Measurements from ENCODE around the gene NANS. TPM values are rescaled to one million over a fixed set of nuclear protein-coding genes. Genes with fewer than 3 reads are reported as not detected.
"Not testable (repeated sequence)": the region's sequence is repeated elsewhere in the genome, so short reads cannot be mapped to it uniquely, and the experiment has no call there.

The NANS gene
- total and polyA plus RNA-seq, 2 of the 13 experiments (the other 11 are each of a cell fraction or from before 2014, with no cell fraction given) = 86.9 to 203 TPM

GRCh38 chr9:98129451-98129881, 72.9 kb downstream of the NANS start:
- no peaks in the 10 kb centered on the region for H3K9me3 ChIP-seq (ENCODE audit: low read length)
- no TSS peak for BruUV-seq (replicated peaks)
- no peaks in the 10 kb centered on the region for H3K4me1 ChIP-seq (ENCODE audit: insufficient read depth, low read length)
- no peaks in the 10 kb centered on the region for H4K20me1 ChIP-seq (ENCODE audit: insufficient read depth, low read length)
- no peaks in the 10 kb centered on the region for H3K79me2 ChIP-seq (ENCODE audit: insufficient read depth, low read length)
- H2AFZ ChIP-seq (ENCODE audit: low read length) = no peak overlapping the region
- peaks cover 15 to 59% of the 10 kb centered on the region in 2 experiments; a peak in 4 of 5 replicates for H3K36me3 ChIP-seq (replicated peaks in 1 of 2; ENCODE audit: control insufficient read depth in 1 of 2, insufficient read depth in 2 of 2, low read length in 2 of 2)
- FAIRE-seq (no peak), DNase-seq (ENCODE audit: low spot score) (no peak), ATAC-seq (no peak)
- H3K4me3 ChIP-seq (replicated peaks in 1 of 3; ENCODE audit: insufficient read depth in 1 of 3, low read depth in 2 of 3, low read length in 3 of 3) = no peak overlapping the region
- no peak overlapping the region for H3K9ac ChIP-seq (ENCODE audit: insufficient read depth, low read depth, low read length)
- in situ Hi-C loops (cut with HindIII; ENCODE audit: extremely low pct_ligation_motif_present, low pct_unique_long_range_greater_than_20kb) = no loop called here
- intact Hi-C loops (cut with micrococcal nuclease; ENCODE audit: unreplicated experiment) = no loop called here
- WGBS (ENCODE audit: low lambda C conversion rate) = 95% methylated on average over 10 of the region's 10 CpGs
- CTCF ChIA-PET (ENCODE audit: low intra/inter-chr PET ratio, low total read pairs) = no interaction called here
- TF ChIP-seq PPARG (CRISPR knock-in tag; conservative IDR thresholded peaks at IDR 0.05) (no peak), ZNF503 (CRISPR knock-in tag; IDR thresholded peaks at IDR 0.05) (no peak), ZIK1 (CRISPR knock-in tag; IDR thresholded peaks at IDR 0.05; ENCODE audit: borderline replicate concordance, low read depth) (no peak), CREBL2 (CRISPR knock-in tag; IDR thresholded peaks at IDR 0.05; ENCODE audit: borderline replicate concordance) (no peak), PLRG1 (conservative IDR thresholded peaks at IDR 0.05) (no peak), ATM (IDR thresholded peaks at IDR 0.05; ENCODE audit: borderline replicate concordance) (no peak), EEA1 (CRISPR knock-in tag; IDR thresholded peaks at IDR 0.05; ENCODE audit: borderline replicate concordance) (no peak), RORA (CRISPR knock-in tag; IDR thresholded peaks at IDR 0.05) (no peak), ZNF704 (CRISPR knock-in tag; IDR thresholded peaks at IDR 0.05; ENCODE audit: borderline replicate concordance) (no peak), THAP11 (CRISPR knock-in tag; IDR thresholded peaks at IDR 0.05) (no peak)
- POLR2A ChIA-PET = interaction anchor here (1.1 kb wide), 1 partner anchor 11 kb away, joined by 3 read pairs; no protein-coding TSS in a partner anchor
- H3K27me3 ChIP-seq (ENCODE audit: control insufficient read depth in 1 of 2, insufficient read depth in 2 of 2, low read length in 2 of 2) = no peaks in the 10 kb centered on the region
- no peak overlapping the region for H3K27ac ChIP-seq (ENCODE audit: extremely low read length, insufficient read depth, low read length)
- H3K4me2 ChIP-seq (ENCODE audit: low read depth, low read length) = no peak overlapping the region

GRCh38 chr9:98130060-98130459, 73.5 kb downstream of the NANS start:
- H3K4me1 ChIP-seq (ENCODE audit: insufficient read depth, low read length); ATAC-seq; CTCF ChIA-PET (ENCODE audit: low intra/inter-chr PET ratio, low total read pairs); H3K79me2 ChIP-seq (ENCODE audit: insufficient read depth, low read length); H3K27me3 ChIP-seq (ENCODE audit: control insufficient read depth in 1 of 2, insufficient read depth in 2 of 2, low read length in 2 of 2); H3K9ac ChIP-seq (ENCODE audit: insufficient read depth, low read depth, low read length); H3K27ac ChIP-seq (ENCODE audit: extremely low read length, insufficient read depth, low read length); H4K20me1 ChIP-seq (ENCODE audit: insufficient read depth, low read length); intact Hi-C loops (cut with micrococcal nuclease; ENCODE audit: unreplicated experiment); DNase-seq (ENCODE audit: low spot score); H2AFZ ChIP-seq (ENCODE audit: low read length); BruUV-seq (replicated peaks); H3K9me3 ChIP-seq (ENCODE audit: low read length); in situ Hi-C loops (cut with HindIII; ENCODE audit: extremely low pct_ligation_motif_present, low pct_unique_long_range_greater_than_20kb); FAIRE-seq; H3K4me3 ChIP-seq (replicated peaks in 1 of 3; ENCODE audit: insufficient read depth in 1 of 3, low read depth in 2 of 3, low read length in 3 of 3); H3K4me2 ChIP-seq (ENCODE audit: low read depth, low read length): not testable (repeated sequence)
- POLR2A ChIA-PET = interaction anchor here (1.1 kb wide), 1 partner anchor 12 kb away, joined by 3 read pairs; no protein-coding TSS in a partner anchor
- peaks cover 15 to 59% of the 10 kb centered on the region in 2 experiments; a peak in 4 of 5 replicates for H3K36me3 ChIP-seq (replicated peaks in 1 of 2; ENCODE audit: control insufficient read depth in 1 of 2, insufficient read depth in 2 of 2, low read length in 2 of 2)
- 90% methylated on average over 4 of the region's 4 CpGs for WGBS (ENCODE audit: low lambda C conversion rate)

All from HepG2 (cell line).